Central memory CD4-positive, alpha-beta T cell (primary cell): ENCODE data around the gene TMEM132D.

ENCODE experiments used
- DNase-seq: peaks from one replicate; pipeline ENCODE4 v3.0.0; 2022

TMEM132D gene

DNA sequence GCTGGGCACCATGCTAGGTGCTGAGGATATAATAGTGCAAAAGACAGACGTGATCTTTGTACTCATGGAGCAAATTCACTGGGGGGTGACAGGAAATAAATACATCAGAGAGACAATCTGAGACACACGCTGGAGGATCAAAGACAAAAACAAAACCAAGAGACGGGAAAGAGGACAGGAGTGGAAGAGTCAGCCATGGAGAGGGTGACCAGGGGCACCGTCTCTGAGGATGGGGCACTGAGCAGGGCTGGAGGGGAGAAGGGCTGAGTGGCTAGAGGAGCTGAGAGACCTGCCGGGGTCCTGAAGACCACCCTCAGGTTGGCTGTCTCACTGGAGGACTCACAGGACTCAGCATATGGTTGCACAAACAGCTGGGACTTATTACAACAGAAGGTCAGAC lies 81.9 kb downstream of the TMEM132D start:
- no peak for DNase-seq

DNA sequence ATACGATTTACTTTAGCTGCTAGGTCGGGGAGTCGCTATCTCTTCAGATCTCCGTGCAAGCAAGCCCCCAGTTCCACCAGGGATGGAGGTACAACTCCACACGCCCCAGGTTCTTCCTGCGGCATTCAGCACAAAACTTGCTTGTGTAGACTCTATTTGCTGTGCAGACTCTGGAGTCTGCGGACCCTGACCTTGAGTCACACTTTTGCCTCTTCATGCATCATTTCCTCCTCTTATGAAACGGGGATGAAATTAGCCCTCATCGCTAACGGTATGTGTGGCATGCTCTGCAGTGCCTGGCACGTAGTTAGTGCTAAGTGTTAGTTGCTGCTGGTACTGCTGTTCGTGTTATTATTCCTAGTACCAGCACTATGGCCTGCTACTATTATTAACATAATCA lies 84.4 kb downstream of the TMEM132D start:
- no peak for DNase-seq

GRCh38 chr12:129815846-129816245 lies 88.0 kb downstream of the TMEM132D start:
- DNase-seq: no peak

DNA sequence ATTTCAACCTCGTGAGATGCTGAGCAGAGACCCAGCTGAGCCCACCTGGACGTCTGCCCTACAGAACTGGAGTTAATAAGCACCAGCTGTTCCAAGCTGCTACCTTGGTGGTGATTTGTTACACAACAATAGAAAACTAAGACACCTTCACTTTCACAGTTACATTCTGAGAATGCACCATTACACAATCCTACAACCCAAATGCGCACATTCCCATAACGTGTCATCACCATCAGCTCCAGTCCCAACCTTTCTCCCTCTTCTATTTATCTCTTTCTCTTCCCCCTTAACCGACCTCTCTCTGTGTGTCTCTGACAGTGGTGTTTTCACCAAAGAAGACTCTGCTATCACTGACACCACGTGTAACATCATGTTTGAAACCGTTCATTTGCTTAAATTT lies 91.9 kb downstream of the TMEM132D start:
- no peak for DNase-seq

DNA sequence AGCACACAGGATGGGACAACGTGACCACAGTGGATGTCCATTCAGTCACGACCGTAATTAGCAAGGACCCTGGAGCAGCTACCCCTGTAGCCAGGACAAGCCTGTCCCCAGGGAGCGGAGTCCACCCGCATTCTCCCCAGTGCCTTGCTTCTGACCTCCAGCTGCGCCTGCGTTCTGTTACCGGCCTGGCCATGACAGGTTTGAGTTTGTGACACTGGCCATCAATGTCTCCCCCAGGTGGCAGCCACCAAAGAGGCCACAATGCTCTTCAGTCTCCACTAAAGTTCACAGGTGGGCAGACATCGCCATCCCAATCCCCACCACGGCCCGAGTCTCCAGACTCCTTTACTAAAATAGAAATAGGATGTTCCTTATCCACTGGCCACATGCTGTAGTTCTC lies 96.7 kb downstream of the TMEM132D start:
- DNase-seq: no peak

DNA sequence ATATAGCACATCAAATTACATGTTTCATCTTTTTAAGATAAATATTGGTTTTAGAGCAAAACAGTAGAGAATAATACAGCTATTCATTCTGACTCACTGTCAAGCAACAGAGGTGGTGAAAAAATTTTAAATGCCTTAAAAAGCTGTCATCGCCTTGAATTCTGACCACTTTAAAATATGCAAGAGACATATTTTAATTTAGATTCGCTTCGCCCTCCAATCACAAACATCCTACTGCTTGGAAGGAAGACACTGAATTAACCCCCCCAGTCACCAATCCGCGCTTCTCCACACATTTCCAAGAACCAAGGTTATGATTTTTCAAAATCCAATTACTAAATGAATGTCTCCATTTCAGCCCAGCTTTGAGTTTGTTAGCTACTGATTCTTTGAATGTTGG lies 112.4 kb downstream of the TMEM132D start:
- DNase-seq: no peak

GRCh38 chr12:129790930-129791329 lies 112.9 kb downstream of the TMEM132D start:
- no peak for DNase-seq

DNA sequence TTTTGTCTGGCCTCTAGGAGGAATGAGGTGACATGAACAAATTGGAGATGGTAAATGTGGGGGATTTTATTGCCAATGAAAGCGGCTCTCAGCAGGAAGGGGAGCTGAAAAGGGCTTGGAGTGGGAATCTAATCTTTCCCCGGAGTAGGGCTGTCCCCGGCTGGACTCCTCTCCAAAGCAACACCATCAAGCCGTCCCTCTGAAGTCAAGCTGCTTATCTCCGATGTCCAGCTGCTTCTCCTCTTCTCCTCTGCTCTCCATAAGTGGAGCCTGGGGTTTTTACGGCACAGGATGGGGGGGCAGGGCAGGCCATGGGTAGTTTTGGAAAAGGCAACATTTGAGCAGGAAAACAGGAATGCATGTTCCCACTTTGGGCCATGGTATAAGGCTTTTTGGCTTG lies 113.5 kb downstream of the TMEM132D start:
- DNase-seq: no peak

- DNase-seq: no peak
These were observed 113.9 kb downstream of the TMEM132D start for GRCh38 chr12:129789921-129790320.

DNA sequence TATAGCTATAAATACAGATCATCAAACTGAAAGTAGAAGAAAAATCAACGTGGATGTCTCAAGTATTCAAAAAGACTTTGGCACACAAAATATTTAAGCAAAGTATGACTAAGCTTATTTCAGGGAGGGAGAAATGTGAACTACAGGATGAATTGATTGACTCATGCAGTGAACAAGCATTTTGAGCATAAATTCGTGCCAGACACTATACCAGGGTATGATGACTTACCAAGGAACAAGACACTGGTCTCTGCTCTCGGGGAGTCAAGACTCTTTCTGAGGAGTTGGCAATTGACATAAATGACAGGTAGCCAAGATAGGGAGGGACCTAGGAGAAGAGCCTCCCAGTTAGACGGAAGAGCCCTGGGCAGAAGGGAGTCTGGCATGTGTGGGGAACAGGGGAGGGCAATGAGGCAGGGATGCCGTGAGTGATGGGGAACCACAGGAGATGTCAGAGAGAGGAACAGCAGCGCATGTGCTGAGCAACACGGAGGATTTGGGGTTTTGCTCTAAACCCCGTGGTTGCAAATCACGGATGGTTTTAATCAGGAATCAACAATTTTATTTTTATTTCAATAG lies 115.2 kb downstream of the TMEM132D start:
- no peak for DNase-seq

DNA sequence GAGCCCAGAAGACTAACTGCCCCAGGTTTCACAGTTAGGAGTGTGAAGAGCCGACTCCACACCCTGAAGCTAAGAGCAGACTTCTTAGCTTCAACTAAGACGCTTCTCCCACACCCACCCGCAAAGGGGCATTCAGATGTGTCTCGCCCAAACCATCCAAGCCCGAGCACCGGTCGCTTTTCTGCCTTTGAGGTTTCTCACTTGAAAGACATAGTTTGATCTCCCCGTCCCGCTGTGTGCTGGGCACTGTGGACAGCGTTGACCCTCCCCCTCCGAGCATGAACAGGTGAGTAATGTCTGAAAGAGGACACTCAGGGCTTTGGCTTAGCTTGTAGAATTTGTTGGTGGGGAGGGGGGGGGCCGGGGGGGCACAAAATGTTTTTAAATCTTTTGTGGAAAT lies 123.8 kb downstream of the TMEM132D start:
- no peak for DNase-seq

GRCh38 chr12:129779033-129779432 lies 124.8 kb downstream of the TMEM132D start:
- no peak for DNase-seq

DNA sequence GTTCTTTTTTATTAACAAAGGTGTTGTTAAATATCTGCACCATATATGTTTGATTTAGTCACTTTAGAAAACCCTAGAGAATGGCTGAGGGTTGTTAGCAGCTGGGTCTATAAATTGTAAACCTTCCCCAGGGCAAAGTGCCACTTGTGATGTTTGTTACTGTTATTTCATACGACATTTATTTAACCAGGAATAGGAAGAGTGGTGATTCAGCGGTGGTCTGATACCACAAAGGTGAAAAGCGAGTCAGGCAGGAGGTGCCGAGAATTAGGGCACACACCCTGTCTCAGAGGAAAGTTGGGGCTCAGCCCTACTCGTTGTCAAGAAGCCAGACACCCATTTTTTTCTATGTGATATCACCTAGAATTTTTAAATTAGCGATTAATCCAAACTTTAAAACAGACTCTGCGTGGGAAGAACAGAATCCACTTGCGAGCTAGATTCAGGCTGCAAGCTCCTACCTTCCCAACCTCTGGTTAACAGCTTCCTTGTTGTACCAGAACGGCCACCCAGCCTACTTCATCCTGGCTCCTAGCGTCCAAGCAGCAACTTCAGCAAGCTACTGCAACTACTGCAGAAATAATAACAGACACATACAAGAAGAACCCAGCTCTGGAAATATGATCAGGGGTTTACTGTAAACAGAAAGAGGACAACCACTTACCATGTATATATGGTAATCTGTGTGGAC lies 126.7 kb downstream of the TMEM132D start:
- DNase-seq: no peak

GRCh38 chr12:129772501-129773493 lies 131.0 kb downstream of the TMEM132D start:
- DNase-seq: no peak

- no peak for DNase-seq
These were observed 132.6 kb downstream of the TMEM132D start for GRCh38 chr12:129771238-129771637.

DNA sequence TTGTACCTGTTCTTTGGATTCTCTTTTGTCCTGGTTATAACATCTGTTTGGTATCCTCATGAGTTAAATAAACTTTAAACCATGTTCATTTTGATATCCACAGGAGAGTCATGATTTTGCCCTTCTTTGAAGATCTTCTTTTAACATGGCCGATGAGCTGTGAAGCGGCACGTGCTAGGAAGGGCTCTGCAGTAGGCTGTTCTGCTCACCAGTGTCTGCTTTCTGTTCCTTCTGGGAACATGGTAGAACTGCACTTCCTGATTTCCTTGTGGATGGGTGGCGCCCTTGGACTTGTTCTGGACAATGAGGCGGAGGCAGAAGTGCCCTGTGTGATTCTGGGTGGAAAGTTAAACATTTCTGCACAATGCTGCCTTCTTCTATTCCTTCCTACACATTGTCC lies 138.1 kb downstream of the TMEM132D start:
- DNase-seq: no peak

GRCh38 chr12:129762436-129762835 lies 141.4 kb downstream of the TMEM132D start:
- no peak for DNase-seq

DNA sequence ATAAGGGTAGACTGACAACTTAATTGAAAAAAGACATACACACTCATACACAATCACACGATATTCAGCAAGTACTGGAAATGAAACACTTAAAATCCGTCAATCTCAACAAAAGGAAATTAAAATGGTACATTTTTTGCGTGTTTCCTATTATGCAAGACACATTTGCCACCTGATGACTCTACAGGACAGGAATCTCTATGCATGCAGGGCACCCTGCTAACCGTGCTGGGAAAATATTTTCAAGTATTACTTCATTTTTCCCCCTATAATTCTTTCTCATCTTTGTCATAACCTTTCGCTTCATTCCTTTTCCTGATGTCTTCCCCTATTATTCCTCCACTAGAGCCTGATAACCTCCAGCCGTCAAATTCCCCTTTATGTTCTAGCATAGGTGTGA lies 150.2 kb downstream of the TMEM132D start:
- no peak for DNase-seq

DNA sequence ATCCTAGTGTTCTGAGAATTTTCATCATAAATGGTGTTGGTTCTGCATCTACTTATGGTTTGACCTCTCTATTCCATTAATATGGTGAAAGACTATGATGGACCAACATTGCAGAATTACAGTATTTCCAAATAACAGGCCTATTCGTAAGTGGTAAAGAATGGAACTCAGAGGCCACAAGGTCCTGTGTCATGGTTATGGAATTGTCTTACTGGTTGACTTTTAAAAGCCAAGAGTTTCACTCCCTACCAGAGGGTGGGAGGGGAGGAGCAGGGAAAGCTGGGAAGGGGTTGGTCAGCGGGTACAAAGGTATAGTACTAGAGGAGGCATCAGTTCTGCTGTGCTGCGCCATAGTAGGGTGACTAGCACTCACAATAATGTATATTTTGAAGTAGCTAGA lies 153.4 kb downstream of the TMEM132D start:
- no peak for DNase-seq

DNA sequence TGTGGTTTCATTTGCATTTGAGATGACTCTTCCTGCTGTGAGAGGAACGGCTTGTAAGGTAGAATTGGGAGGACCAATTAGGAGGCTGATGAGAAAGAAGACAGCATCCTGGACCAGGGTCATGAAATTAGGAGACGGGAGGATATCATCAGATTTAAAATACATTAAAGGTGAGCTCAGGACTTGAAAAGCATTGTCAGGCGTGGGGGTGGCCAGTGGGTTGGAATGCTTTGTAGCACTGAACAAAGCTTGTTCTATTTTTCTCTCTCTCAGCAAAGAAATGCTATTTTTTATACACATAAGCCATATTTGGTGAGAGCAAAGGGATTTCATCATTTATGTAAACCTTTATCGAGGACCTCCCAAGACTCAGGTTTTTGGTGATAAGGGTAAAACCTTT lies 157.5 kb downstream of the TMEM132D start:
- DNase-seq: no peak

- DNase-seq: no peak
These were observed 174.7 kb downstream of the TMEM132D start for GRCh38 chr12:129729170-129729569.

DNA sequence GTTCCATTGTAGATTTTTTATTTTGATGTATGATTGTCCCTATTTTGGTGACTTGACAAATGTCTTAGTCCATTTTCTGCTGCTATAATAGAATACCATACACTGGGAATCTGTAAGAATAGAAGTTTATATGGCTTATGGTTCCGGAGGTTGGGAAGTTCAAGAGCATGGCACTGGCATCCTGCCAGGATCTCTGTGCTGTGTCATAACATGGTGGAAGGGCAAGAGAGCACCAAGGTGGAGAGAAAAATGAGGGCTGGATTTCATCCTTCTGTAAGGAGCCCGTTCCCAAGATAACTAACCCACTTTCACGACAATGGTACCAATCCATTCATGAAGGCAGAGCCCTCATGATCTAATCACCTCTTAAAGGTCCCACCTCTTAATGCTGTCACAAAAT lies 176.7 kb downstream of the TMEM132D start:
- DNase-seq: no peak

- no peak for DNase-seq
These were observed 180.6 kb downstream of the TMEM132D start for GRCh38 chr12:129723260-129723659.

DNA sequence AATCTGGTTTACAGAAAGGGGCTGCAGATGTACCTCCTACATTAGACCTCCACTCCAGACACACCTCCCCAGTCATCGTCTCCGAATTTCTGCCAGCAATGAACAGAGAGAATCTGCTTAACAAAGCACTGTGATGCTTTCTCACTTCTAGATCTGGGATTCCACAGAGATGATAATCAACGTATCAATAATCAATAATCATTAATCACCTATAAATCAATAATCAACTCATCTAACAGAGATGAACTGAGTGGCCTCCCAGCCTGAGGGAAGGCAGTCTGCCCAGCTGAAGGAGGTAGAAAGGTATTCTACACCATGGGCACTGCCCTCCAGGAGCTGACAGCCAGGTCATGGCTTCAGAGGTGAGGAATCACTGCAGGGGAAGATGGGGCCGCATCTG lies 183.2 kb downstream of the TMEM132D start:
- DNase-seq: no peak
